Osteoblast (primary cell): ENCODE data around the gene KLF14. TPM values are rescaled to one million over a fixed set of nuclear protein-coding genes. Genes with fewer than 3 reads are reported as not detected.
A peak's percentile ranks its signal among the peaks of the same experiment; 100 is the strongest.
"Not testable (repeated sequence)": the region's sequence is repeated elsewhere in the genome, so short reads cannot be mapped to it uniquely, and the experiment has no call there.

ENCODE experiments used
- DNase-seq: peaks from one replicate; pipeline ENCODE4 v3.0.0; 2011; ENCODE audit warnings: low spot score, mixed read lengths; ENCODE audit not compliant: insufficient read length; ENCODE audit errors: missing footprints
- H2AFZ ChIP-seq: 2 replicates; pipeline ENCODE4 v1.6.0; 2011; ENCODE audit warnings: mild to moderate bottlenecking, low read length
- H3K27ac ChIP-seq: 2 replicates; pipeline ENCODE4 v1.5.1; 2011; ENCODE audit warnings: mild to moderate bottlenecking, low read depth, low read length, moderate library complexity
- H3K27me3 ChIP-seq: 2 replicates; pipeline ENCODE4 v1.6.0; 2012; ENCODE audit warnings: mild to moderate bottlenecking, control low read depth, inconsistent platforms, low read length, moderate library complexity; ENCODE audit not compliant: insufficient read depth
- H3K36me3 ChIP-seq: 2 replicates; pipeline ENCODE4 v1.5.1; 2011; ENCODE audit warnings: mild to moderate bottlenecking, low read length, control low read depth, moderate library complexity; ENCODE audit not compliant: insufficient read depth
- H3K4me1 ChIP-seq: 2 replicates; pipeline ENCODE4 v1.5.1; 2011; ENCODE audit warnings: mild to moderate bottlenecking, low read length, control low read depth, moderate library complexity; ENCODE audit not compliant: insufficient read depth
- H3K4me2 ChIP-seq: 2 replicates; pipeline ENCODE4 v1.6.0; 2011; ENCODE audit warnings: mild to moderate bottlenecking, low read length; ENCODE audit not compliant: insufficient read depth
- H3K4me3 ChIP-seq: fragments of 200-600 bp; sonication (generic); 3 replicates; pipeline ENCODE4 v1.5.1; 2012; ENCODE audit warnings: mild to moderate bottlenecking, low read length, inconsistent platforms; ENCODE audit not compliant: insufficient read depth
- H3K79me2 ChIP-seq: 2 replicates; pipeline ENCODE4 v1.6.0; 2012; ENCODE audit warnings: mild to moderate bottlenecking, low read length, control low read depth, inconsistent platforms; ENCODE audit not compliant: insufficient read depth
- H3K9me3 ChIP-seq: 2 replicates; pipeline ENCODE4 v1.5.1; 2011; ENCODE audit warnings: low read depth, low read length, control low read depth
- H4K20me1 ChIP-seq: 2 replicates; pipeline ENCODE4 v1.6.0; 2012; ENCODE audit warnings: mild to moderate bottlenecking, low read length, control low read depth; ENCODE audit not compliant: insufficient read depth
- total RNA-seq: library from RNA; depleted of rRNA; stranded (reverse); fragments of >200 nt; gene quantifications from 2 replicates; pipeline ENCODE4 v1.2.3, GENCODE V29; 2012
- TF ChIP-seq, protein P1 (sequence below): IDR thresholded peaks from 2 replicates; pipeline ENCODE4 v1.5.1; 2011; ENCODE audit warnings: mild to moderate bottlenecking, low read depth, low read length, moderate library complexity; ENCODE audit errors: extremely low read depth

Gene KLF14
- not detected in 2 replicates for total RNA-seq

DNA sequence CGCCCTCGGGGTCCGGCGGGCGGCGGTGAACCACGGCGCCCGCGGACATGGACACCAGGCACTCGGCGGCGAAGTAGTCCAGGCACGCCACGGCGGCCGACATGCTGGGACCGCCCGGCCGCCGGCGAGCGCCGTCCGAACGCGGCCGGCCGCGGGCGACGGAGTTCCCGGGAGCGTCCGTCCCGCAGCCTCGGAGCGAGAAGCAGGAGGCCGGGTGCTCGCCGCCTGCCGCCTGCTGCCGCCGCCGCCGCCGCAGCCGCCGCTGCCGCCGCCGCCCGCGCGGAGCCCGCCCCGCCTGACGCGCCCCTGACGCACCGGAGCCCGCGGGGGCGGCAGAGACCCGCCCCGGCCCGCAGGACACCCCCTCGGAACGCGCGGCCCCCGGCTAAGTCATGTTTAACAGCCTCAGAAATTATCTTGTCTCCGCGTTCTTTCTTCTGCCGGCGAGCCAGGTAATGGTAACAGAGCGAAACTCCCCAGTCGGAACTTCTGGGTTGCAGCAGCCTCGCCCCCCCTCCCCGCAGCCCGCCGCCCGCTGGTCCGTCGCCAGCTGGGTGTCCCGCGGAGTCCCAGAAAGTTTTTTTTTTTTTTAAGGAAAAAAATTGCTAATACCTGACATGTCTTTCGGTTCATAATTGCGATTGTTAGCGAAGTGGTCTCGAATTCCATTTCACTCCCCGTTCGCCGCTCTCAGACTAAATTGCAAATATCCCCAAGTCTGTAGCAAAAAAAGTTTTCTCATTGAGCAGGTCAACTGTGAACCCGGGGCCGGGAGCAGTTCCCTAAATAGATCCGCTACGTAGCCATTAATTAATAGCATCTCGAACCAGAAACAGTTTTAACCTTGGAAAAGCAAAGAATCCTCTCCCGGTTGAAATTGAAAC is at the start of gene KLF14:
TSS of gene KLF14 (minus strand) at position 277 of the 884 bp plus-strand sequence. CDS start at position 103, 174 bp downstream.
- peak; percentile 94 for DNase-seq
- Histone ChIP-seq H3K4me1 (no peaks in the 10 kb centered on the region), H4K20me1 (no peaks in the 10 kb centered on the region), H3K27me3 (peaks cover 78% of the 10 kb centered on the region), H3K79me2 (no peaks in the 10 kb centered on the region), H3K27ac (no peak within 1 kb of the TSS), H3K36me3 (no peaks in the 10 kb centered on the region), H3K4me2 (peak within 1 kb of the TSS; percentile 77), H3K4me3 (peak within 1 kb of the TSS; percentile 65), H3K9me3 (peaks cover 16% of the 10 kb centered on the region), H2AFZ (peak within 1 kb of the TSS; percentile 33)
- TF ChIP-seq, protein P1, sequence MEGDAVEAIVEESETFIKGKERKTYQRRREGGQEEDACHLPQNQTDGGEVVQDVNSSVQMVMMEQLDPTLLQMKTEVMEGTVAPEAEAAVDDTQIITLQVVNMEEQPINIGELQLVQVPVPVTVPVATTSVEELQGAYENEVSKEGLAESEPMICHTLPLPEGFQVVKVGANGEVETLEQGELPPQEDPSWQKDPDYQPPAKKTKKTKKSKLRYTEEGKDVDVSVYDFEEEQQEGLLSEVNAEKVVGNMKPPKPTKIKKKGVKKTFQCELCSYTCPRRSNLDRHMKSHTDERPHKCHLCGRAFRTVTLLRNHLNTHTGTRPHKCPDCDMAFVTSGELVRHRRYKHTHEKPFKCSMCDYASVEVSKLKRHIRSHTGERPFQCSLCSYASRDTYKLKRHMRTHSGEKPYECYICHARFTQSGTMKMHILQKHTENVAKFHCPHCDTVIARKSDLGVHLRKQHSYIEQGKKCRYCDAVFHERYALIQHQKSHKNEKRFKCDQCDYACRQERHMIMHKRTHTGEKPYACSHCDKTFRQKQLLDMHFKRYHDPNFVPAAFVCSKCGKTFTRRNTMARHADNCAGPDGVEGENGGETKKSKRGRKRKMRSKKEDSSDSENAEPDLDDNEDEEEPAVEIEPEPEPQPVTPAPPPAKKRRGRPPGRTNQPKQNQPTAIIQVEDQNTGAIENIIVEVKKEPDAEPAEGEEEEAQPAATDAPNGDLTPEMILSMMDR = no peak

- Histone ChIP-seq H3K27me3 (peaks cover 65% of the 10 kb centered on the region), H3K4me1 (no peaks in the 10 kb centered on the region), H2AFZ (no peak overlapping the region), H3K9me3 (no peaks in the 10 kb centered on the region), H3K79me2 (no peaks in the 10 kb centered on the region), H3K4me2 (no peak overlapping the region), H3K36me3 (no peaks in the 10 kb centered on the region), H3K27ac (no peak overlapping the region), H4K20me1 (no peaks in the 10 kb centered on the region), H3K4me3 (no peak overlapping the region)
- TF ChIP-seq, protein P1 = no peak
- no peak for DNase-seq
Measured at GRCh38 chr7:130781346-130781745, 47.3 kb upstream of the KLF14 start.

DNA sequence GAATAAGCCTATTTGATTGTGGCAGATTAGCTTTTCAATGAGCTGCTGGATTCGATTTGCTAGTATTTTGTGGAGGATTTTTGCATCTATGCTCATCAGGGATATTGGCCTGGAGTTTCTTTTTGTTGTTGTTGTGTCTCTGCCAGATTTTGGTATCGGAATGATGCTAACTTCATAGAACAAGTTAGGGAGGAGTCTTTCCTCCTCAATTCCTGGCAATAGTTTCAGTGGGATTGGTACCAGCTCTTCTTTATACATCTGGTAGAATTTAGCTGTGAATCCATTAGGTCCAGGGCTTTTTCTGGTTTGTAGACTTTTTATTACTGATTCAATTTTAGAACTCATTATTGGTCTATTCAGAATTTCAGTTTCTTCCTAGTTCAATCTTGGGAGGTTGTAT is 43.4 kb upstream of the KLF14 start:
- H3K9me3 ChIP-seq = no peaks in the 10 kb centered on the region
- H3K4me3 ChIP-seq = no peak overlapping the region
- H3K27ac ChIP-seq = no peak overlapping the region
- H3K79me2 ChIP-seq = no peaks in the 10 kb centered on the region
- no peak overlapping the region for H2AFZ ChIP-seq
- H3K36me3 ChIP-seq = no peaks in the 10 kb centered on the region
- no peak for DNase-seq
- TF ChIP-seq, protein P1 = no peak
- no peaks in the 10 kb centered on the region for H3K4me1 ChIP-seq
- H3K4me2 ChIP-seq = no peak overlapping the region
- H3K27me3 ChIP-seq = peaks cover 45% of the 10 kb centered on the region
- H4K20me1 ChIP-seq = no peaks in the 10 kb centered on the region

- H3K4me1 ChIP-seq, H3K27ac ChIP-seq, H3K4me3 ChIP-seq, H4K20me1 ChIP-seq, H3K4me2 ChIP-seq, H2AFZ ChIP-seq, H3K79me2 ChIP-seq, DNase-seq, H3K36me3 ChIP-seq, H3K9me3 ChIP-seq: not testable (repeated sequence)
- H3K27me3 ChIP-seq = peaks cover 10% of the 10 kb centered on the region
Measured at GRCh38 chr7:130772456-130772855, 38.4 kb upstream of the KLF14 start.
